LHCN-M2 (cell line): ENCODE data around the gene RASAL2. TPM values are rescaled to one million over a fixed set of nuclear protein-coding genes. Genes with fewer than 3 reads are reported as not detected.
"Not testable (repeated sequence)": the region's sequence is repeated elsewhere in the genome, so short reads cannot be mapped to it uniquely, and the experiment has no call there.

Source experiments
- DNase-seq: peaks from one replicate; pipeline ENCODE4 v3.0.0-alpha.2; 2012; ENCODE audit warnings: low read depth
- total RNA-seq: library from RNA; depleted of rRNA; stranded (reverse); fragments of >200 nt; gene quantifications from 2 replicates; pipeline ENCODE4 v1.2.3, GENCODE V29; 2014

Gene RASAL2
- total RNA-seq, 1 experiment from 2014 or later: 33.0 TPM

- no peak for DNase-seq
Measured at GRCh38 chr1:178277793-178278530, 184.1 kb downstream of the RASAL2 start.

- DNase-seq: no peak
Measured at GRCh38 chr1:178278916-178279686, 185.2 kb downstream of the RASAL2 start.

- DNase-seq: peak; percentile 81
Measured at GRCh38 chr1:178282949-178283367, 189.1 kb downstream of the RASAL2 start.

GRCh38 chr1:178283409-178283808, 189.5 kb downstream of the RASAL2 start:
- peak; percentile 69 for DNase-seq

GRCh38 chr1:178284058-178284457, 190.2 kb downstream of the RASAL2 start:
- peak; percentile 34 for DNase-seq

GRCh38 chr1:178291166-178291565, 197.3 kb downstream of the RASAL2 start:
- no peak for DNase-seq

GRCh38 chr1:178294654-178295053, 200.8 kb downstream of the RASAL2 start:
- DNase-seq: no peak

- DNase-seq: no peak
Measured at GRCh38 chr1:178300352-178300699, 206.4 kb downstream of the RASAL2 start.

GRCh38 chr1:178301141-178301540, 207.2 kb downstream of the RASAL2 start:
- DNase-seq: no peak

- DNase-seq: no peak
Measured at GRCh38 chr1:178307264-178307663, 213.4 kb downstream of the RASAL2 start.

- no peak for DNase-seq
Measured at GRCh38 chr1:178308438-178308837, 214.5 kb downstream of the RASAL2 start.

- peak; percentile 83 for DNase-seq
Measured at GRCh38 chr1:178310685-178311105, 216.8 kb downstream of the RASAL2 start.

GRCh38 chr1:178311164-178311563, 217.3 kb downstream of the RASAL2 start:
- no peak for DNase-seq

GRCh38 chr1:178320280-178320982, 226.5 kb downstream of the RASAL2 start:
- not testable (repeated sequence) for DNase-seq

GRCh38 chr1:178323067-178323466, 229.2 kb downstream of the RASAL2 start:
- no peak for DNase-seq

- peak; percentile 21 for DNase-seq
Measured at GRCh38 chr1:178324003-178324402, 230.1 kb downstream of the RASAL2 start.

GRCh38 chr1:178328728-178329127, 234.8 kb downstream of the RASAL2 start:
- peak; percentile 17 for DNase-seq

- DNase-seq: no peak
Measured at GRCh38 chr1:178330153-178330552, 236.2 kb downstream of the RASAL2 start.

- no peak for DNase-seq
Measured at GRCh38 chr1:178330848-178331497, 237.1 kb downstream of the RASAL2 start.

GRCh38 chr1:178335426-178335825, 241.5 kb downstream of the RASAL2 start:
- DNase-seq: no peak

- no peak for DNase-seq
Measured at GRCh38 chr1:178337091-178337706, 243.3 kb downstream of the RASAL2 start.
